Right hindlimb (tissue), 1 donor: Measurements from ENCODE around the gene KCNK17.

Experiments
- DNase-seq: peaks from one replicate; pipeline ENCODE4 v3.0.0-alpha.2; 2018

Gene KCNK17, protein sequence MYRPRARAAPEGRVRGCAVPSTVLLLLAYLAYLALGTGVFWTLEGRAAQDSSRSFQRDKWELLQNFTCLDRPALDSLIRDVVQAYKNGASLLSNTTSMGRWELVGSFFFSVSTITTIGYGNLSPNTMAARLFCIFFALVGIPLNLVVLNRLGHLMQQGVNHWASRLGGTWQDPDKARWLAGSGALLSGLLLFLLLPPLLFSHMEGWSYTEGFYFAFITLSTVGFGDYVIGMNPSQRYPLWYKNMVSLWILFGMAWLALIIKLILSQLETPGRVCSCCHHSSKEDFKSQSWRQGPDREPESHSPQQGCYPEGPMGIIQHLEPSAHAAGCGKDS

GRCh38 chr6:39314273-39314795 is at the start of gene KCNK17:
KCNK17 (minus strand) TSS chr6:39314419; CDS start chr6:39314320, 99 bp downstream.
- no peak for DNase-seq

GRCh38 chr6:39363280-39363679 is 49.1 kb upstream of the KCNK17 start:
- no peak for DNase-seq

DNA sequence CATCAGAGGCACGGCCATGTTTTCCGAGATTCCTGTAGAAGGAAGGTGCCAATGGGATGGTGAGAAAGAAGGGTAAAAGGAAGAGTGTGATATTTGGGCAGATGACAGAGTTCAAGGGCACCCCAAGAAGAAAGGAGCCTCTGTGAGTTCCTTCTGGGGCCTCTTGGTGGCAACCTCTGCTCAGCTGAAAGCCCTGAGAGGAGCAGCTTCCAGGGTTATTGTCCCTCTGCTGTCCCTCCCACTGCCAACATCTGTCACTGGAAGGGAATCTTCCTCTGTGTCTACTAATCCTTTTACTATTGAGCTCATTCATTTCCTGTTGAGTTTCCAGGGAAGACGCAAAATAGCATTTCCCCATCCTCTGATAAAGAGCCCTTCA is 48.3 kb upstream of the KCNK17 start:
- DNase-seq = no peak

GRCh38 chr6:39361657-39362486 is 47.7 kb upstream of the KCNK17 start:
- peak; percentile 81 for DNase-seq

GRCh38 chr6:39360378-39360777 is 46.2 kb upstream of the KCNK17 start:
- DNase-seq = no peak

DNA sequence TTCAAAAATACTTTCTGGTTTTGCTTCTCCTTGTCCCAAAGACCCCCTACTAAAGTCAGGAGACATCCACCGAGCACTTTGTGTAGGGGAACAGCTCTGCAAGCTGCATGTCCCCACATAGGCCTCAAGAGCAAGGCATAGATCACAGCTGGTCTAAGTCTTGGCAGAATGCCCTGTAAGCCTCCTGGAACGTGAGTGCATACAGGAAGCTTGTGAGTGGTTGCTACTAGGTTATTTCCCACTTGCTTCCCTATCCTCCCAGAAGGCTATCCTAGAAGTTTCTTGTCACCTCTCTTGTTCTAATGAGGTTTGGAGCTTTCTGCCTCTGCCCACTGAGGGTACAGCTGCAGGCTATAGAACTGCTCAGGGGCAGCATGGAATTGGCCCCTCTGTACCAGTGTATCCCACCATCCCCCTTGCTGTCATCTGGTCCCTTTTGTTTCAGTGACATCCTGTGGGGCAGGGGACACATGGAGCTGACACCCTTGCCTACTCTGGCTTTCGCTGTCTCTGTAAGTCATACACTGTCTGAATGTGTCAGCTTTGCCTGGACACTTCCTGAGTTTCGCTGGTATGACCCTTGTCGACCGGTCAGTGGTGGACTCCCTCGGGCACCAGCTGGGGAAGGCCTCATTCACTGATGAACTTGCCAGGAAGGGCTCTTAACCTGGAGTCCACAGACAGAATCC is 43.9 kb upstream of the KCNK17 start:
- DNase-seq = peak; percentile 76

- no peak for DNase-seq
Measured at GRCh38 chr6:39353698-39354315, 39.6 kb upstream of the KCNK17 start.

DNA sequence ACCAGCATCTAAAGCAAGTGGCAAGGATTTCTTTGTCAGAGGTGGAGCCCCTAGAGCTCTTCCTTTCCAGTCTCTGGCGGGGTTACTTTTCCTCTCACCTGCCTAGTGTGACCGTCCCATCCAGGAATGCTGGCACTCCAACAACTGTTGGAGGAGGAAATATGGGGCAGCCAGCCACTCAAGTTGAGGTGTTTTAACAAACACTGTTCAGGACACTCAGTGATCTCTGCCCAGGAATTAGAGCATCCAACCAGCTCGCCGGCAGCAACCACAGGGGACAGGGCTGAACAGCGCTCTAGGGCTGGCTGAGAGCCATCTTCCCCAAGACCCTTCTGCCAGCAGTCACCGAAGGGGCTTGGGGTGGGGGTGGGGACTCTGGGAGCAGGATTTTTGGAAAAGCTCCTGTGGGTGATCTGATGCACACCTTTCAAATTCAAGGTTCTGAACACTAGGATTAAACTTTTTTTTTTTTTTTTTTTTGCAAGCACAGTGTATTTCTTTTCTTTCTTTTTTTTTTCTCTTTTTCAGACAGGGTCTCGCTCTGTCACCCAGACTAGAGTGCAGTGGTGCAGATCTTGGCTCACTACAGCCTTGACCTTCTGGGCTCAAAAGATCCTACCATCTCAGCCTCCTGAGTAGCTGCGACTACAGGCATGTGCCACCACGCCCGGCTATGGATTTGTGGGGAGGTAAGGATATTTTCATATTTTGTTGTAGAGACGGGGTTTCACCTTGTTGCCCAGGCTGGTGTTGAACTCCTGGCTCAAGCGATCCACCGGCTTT is 36.7 kb upstream of the KCNK17 start:
- no peak for DNase-seq

- no peak for DNase-seq
Measured at GRCh38 chr6:39348740-39349139, 34.5 kb upstream of the KCNK17 start.

DNA sequence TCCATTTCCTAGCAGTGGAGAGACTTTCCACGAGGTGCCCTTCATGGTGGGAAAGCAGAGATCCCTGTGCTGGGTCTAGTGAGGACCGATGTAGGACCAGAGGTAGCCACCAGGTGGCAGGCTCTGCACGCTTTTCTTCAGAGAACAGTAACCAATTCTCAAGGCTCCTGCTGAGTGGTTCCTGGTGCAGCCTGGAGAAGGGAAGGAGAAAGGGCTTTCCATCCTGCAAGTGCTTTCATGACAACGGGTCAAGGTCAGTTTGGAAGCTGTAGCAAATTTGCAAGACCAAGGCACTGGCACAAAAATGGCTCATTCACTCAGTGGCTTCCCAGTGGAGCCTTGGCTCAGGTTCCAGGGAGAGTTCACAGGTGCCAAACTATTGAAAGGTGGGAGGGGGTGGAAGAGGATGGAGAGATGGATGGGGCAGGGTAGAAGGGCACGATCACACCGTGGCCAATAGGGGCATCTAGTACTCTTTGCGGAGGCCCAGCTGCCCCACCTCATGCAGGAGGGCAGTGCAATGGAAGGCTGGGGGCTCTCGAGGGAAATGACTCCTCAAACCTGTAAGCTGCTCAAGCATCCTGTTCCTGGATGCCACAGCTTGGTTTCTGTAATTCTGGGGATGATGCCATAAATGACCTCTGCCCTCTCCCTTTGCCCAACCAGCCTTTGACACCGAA is 33.8 kb upstream of the KCNK17 start:
- peak; percentile 76 for DNase-seq

DNA sequence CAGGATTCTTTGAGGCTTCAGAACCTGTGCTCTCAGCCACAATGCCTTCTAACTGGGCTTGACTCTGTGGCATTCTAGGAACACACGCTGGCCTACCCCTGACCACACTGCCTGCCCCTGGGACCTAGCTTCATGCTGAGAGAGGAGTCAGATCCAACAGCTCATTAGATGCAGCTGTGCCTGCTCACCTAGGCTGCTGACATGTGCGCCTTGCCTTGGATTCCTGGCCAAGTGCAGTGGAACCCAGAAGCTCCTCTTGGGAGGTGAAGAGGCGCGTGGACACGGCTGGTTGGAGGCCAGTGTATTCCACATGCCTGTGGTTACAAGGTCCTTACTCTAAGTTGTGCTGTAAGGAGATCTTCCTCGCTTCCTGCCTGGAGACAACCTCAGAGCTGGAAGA is 33.0 kb upstream of the KCNK17 start:
- DNase-seq = no peak

DNA sequence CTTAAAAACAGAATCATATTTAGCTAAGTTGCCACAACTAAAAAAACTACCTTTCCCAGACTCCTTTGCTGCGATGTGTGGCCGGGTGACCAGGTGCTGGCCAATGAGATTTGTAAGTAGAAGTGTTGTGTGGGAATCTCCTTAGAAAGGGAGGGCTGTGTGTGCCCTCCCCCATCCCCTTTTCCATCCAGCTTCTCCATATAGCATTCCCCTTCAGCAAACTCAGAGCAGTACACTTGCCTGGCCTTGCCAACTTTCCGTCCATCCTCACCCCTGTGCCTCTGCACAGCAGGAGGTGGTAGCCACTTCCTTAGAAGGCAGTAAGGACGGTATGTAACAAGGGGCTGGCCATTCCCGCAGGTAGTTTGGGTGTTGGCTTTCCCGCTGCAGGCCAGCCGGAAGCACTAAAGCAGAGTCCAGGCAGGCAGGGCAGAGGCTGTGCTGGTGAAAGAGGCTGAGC is 30.6 kb upstream of the KCNK17 start:
- no peak for DNase-seq

GRCh38 chr6:39343396-39343870 is 29.2 kb upstream of the KCNK17 start:
- DNase-seq = no peak

DNA sequence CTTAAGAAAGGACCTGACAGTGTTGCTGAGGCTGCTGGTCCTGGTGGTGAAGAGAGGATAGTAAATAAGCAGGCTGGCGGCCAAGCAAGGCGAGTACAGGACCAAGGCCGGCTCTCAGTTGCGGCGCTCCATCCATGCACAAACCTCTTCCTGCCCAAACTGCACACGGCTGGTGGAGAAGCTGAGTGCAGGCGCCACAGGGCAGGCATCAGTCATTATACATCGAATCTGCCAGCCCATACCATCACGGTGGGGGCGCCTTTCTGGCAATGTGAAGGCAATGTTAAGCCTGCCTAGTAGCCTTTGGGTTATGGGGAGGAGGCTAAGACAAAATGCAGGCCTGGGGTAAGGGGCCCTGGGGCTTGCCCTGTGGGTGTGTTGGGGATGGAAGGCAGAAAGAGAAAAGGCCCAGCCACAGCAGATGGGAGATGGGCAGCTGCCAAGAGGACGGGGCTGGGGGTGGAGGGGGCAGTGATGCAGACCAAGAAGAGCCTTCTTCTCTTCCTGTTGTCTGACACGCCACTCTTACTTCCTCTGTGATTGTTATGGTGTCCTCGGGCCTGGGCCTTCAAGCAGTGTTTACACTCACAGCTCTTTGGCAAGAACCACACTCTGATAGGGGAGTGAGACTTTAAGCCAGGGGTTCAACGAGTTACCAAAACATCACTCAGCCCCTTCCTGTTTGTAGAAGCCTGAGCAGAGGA is 28.6 kb upstream of the KCNK17 start:
- no peak for DNase-seq

DNA sequence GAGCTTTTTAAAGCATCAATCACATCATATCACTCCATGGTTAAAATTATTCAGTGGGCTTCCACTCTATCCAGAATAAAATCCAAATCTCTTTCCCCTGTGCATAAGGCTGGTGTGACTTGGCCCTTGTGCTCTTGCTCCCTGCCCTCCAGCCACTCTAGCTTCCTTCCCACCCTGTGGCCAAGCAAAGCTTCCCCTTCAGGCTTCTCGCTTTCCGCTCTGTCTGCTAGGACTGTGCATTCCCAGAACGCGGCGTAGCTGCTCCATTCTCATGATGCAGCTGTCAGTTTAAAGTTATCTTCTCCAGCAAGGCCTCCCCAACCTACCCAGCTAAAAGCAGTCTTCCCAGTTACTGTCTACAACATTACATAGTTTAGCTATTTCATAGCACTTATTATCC is 27.7 kb upstream of the KCNK17 start:
- DNase-seq = no peak

- DNase-seq = no peak
Measured at GRCh38 chr6:39341352-39341751, 27.1 kb upstream of the KCNK17 start.

- no peak for DNase-seq
Measured at GRCh38 chr6:39339868-39340550, 25.8 kb upstream of the KCNK17 start.

GRCh38 chr6:39339096-39339867 is 25.1 kb upstream of the KCNK17 start:
- DNase-seq = no peak

GRCh38 chr6:39338397-39338796 is 24.2 kb upstream of the KCNK17 start:
- DNase-seq = no peak
